H9 (cell line): ENCODE data around the gene MORC2. TPM values are rescaled to one million over a fixed set of nuclear protein-coding genes. Genes with fewer than 3 reads are reported as not detected.

Source experiments
- DNase-seq: peaks from one replicate; pipeline ENCODE4 v3.0.0-alpha.2; 2017
- H2AFZ ChIP-seq: one replicate; pipeline ENCODE4 v1.6.1; 2013; ENCODE audit warnings: mild to moderate bottlenecking, low read length, control low read depth, moderate library complexity
- H2AK5ac ChIP-seq: 2 replicates; pipeline ENCODE4 v1.6.1; 2013; ENCODE audit warnings: low read length, control low read depth, mixed read lengths; ENCODE audit not compliant: insufficient read length
- H2BK120ac ChIP-seq: one replicate; pipeline ENCODE4 v1.6.1; 2013; ENCODE audit warnings: low read depth, mild to moderate bottlenecking, low read length, control low read depth, inconsistent platforms; ENCODE audit not compliant: poor library complexity, severe bottlenecking
- H2BK12ac ChIP-seq: 2 replicates; pipeline ENCODE4 v1.6.1; 2013; ENCODE audit warnings: low read length, control low read depth, mixed read lengths, low read depth; ENCODE audit not compliant: insufficient read length
- H2BK15ac ChIP-seq: 2 replicates; pipeline ENCODE4 v1.6.1; 2013; ENCODE audit warnings: low read depth, low read length, control low read depth
- H2BK20ac ChIP-seq: one replicate; pipeline ENCODE4 v1.6.1; 2013; ENCODE audit warnings: low read depth, mild to moderate bottlenecking, low read length, control low read depth, inconsistent platforms; ENCODE audit not compliant: poor library complexity, severe bottlenecking
- H2BK5ac ChIP-seq: 2 replicates; pipeline ENCODE4 v1.6.1; 2013; ENCODE audit warnings: low read length, control low read depth, mixed read lengths; ENCODE audit not compliant: insufficient read length
- H3K14ac ChIP-seq: 2 replicates; pipeline ENCODE4 v1.6.1; 2013; ENCODE audit warnings: low read length, control low read depth; ENCODE audit not compliant: insufficient read depth
- H3K18ac ChIP-seq: 2 replicates; pipeline ENCODE4 v1.6.1; 2013; ENCODE audit warnings: low read depth, mild to moderate bottlenecking, mixed read lengths, low read length, control low read depth; ENCODE audit not compliant: insufficient read length
- H3K23ac ChIP-seq: 2 replicates; pipeline ENCODE4 v1.6.1; 2013; ENCODE audit warnings: low read length, control low read depth, mixed read lengths, low read depth; ENCODE audit not compliant: insufficient read length
- H3K23me2 ChIP-seq: 2 replicates; pipeline ENCODE4 v1.6.1; 2013; ENCODE audit warnings: low read depth, mild to moderate bottlenecking, mixed read lengths, low read length, control low read depth; ENCODE audit not compliant: insufficient read length, poor library complexity, severe bottlenecking
- H3K27ac ChIP-seq: 2 replicates; pipeline ENCODE4 v1.5.1; 2013; ENCODE audit warnings: low read length, control low read depth, mixed read lengths, low read depth; ENCODE audit not compliant: insufficient read length
- H3K27me3 ChIP-seq: 2 replicates; pipeline ENCODE4 v1.6.1; 2013; ENCODE audit warnings: low read length, control low read depth, inconsistent platforms; ENCODE audit not compliant: insufficient read depth
- H3K4ac ChIP-seq: 2 replicates; pipeline ENCODE4 v1.6.1; 2013; ENCODE audit warnings: low read depth, mild to moderate bottlenecking, control low read depth, inconsistent platforms, low read length, moderate library complexity
- H3K4me1 ChIP-seq: 2 replicates; pipeline ENCODE4 v1.6.1; 2013; ENCODE audit warnings: low read length, control low read depth, inconsistent platforms; ENCODE audit not compliant: insufficient read depth
- H3K4me2 ChIP-seq: 2 replicates; pipeline ENCODE4 v1.6.1; 2013; ENCODE audit warnings: low read length, control low read depth, mixed read lengths; ENCODE audit not compliant: insufficient read length, insufficient read depth
- H3K56ac ChIP-seq: 2 replicates; pipeline ENCODE4 v1.6.1; 2013; ENCODE audit warnings: low read depth, mild to moderate bottlenecking, mixed read lengths, low read length, control low read depth; ENCODE audit not compliant: insufficient read length
- H3K79me1 ChIP-seq: 2 replicates; pipeline ENCODE4 v1.6.1; 2013; ENCODE audit warnings: low read depth, mild to moderate bottlenecking, moderate library complexity, low read length, control low read depth, inconsistent platforms; ENCODE audit not compliant: insufficient read depth, poor library complexity, severe bottlenecking
- H3K79me2 ChIP-seq: 2 replicates; pipeline ENCODE4 v1.6.1; 2013; ENCODE audit warnings: low read length, control low read depth, inconsistent platforms; ENCODE audit not compliant: insufficient read depth
- H3K9ac ChIP-seq: 2 replicates; pipeline ENCODE4 v1.6.1; 2013; ENCODE audit warnings: low read length, control low read depth, mixed read lengths; ENCODE audit not compliant: insufficient read length; ENCODE audit errors: extremely low read depth
- H3K9me3 ChIP-seq: one replicate; pipeline ENCODE4 v1.6.1; 2013; ENCODE audit warnings: low read depth, low read length, inconsistent platforms; ENCODE audit not compliant: control insufficient read depth
- H3T11ph ChIP-seq: one replicate; pipeline ENCODE4 v1.6.1; 2013; ENCODE audit warnings: mild to moderate bottlenecking, low read length, control low read depth, inconsistent platforms
- H4K20me1 ChIP-seq: one replicate; pipeline ENCODE4 v1.6.1; 2013; ENCODE audit not compliant: control insufficient read depth, insufficient read length, insufficient read depth
- H4K5ac ChIP-seq: 2 replicates; pipeline ENCODE4 v1.6.1; 2013; ENCODE audit warnings: low read depth, mild to moderate bottlenecking, mixed read lengths, low read length, control low read depth; ENCODE audit not compliant: insufficient read length
- H4K8ac ChIP-seq: replicated peaks from 2 replicates; pipeline ENCODE4 v1.6.1; 2013; ENCODE audit warnings: low read length, control low read depth, mixed read lengths, low read depth; ENCODE audit not compliant: insufficient read length
- H4K91ac ChIP-seq: 2 replicates; pipeline ENCODE4 v1.6.1; 2013; ENCODE audit warnings: low read depth, mild to moderate bottlenecking, moderate library complexity, mixed read lengths, low read length, control low read depth; ENCODE audit not compliant: insufficient read length
- H3K27ac Mint-ChIP-seq, 3 experiments: 2 replicates in 2 of 3; 3 replicates in 1 of 3; pipeline ENCODE4 v1.8.0; 2020 to 2021; ENCODE audit warnings: mixed read lengths in 3 of 3, mild to moderate bottlenecking in 1 of 3, moderate library complexity in 1 of 3
- H3K27me3 Mint-ChIP-seq: 2 replicates; pipeline ENCODE4 v1.8.0; 2021; ENCODE audit warnings: low read depth, mild to moderate bottlenecking, moderate library complexity, mixed read lengths
- H3K36me3 Mint-ChIP-seq, 3 experiments: 2 replicates in 2 of 3; 3 replicates in 1 of 3; pipeline ENCODE4 v1.8.0; 2020 to 2021; ENCODE audit warnings: low read depth in 3 of 3, mixed read lengths in 3 of 3; ENCODE audit not compliant: insufficient read depth in 1 of 3
- H3K4me1 Mint-ChIP-seq, 2 experiments: 2 replicates each; pipeline ENCODE4 v1.8.0; 2020; ENCODE audit warnings: mixed read lengths in 2 of 2
- H3K4me3 Mint-ChIP-seq, 2 experiments: 2 replicates in 1 of 2; 3 replicates in 1 of 2; pipeline ENCODE4 v1.8.0; 2020 to 2021; ENCODE audit warnings: mild to moderate bottlenecking in 2 of 2, mixed read lengths in 2 of 2, moderate library complexity in 1 of 2
- H3K9me3 Mint-ChIP-seq, 2 experiments: 2 replicates in 1 of 2; 3 replicates in 1 of 2; pipeline ENCODE4 v1.8.0; 2020; ENCODE audit warnings: mild to moderate bottlenecking in 2 of 2, mixed read lengths in 2 of 2, moderate library complexity in 1 of 2
- WGBS: extraction: QIAGEN DNeasy Blood & Tissue Kit; methylation state at CpG from one replicate; pipeline ENCODE4 v1.1.7; 2013; ENCODE audit warnings: missing lambda C conversion rate, low lambda C conversion rate, mixed read lengths; ENCODE audit not compliant: insufficient read length; ENCODE audit errors: extremely low coverage; 5-methylcytosine and 5-hydroxymethylcytosine counted together
- total RNA-seq: library from RNA; stranded (reverse); gene quantifications from 2 replicates; pipeline ENCODE4 v1.2.1, GENCODE V29; 2021
- TF ChIP-seq, protein P1 (sequence below): fragments of 200-600 bp; sonication (generic); conservative IDR thresholded peaks from 3 replicates; pipeline ENCODE4 v1.8.0; 2021; ENCODE audit warnings: antibody characterized with exemption, mild to moderate bottlenecking

The MORC2 gene
- total RNA-seq, 1 experiment from 2014 or later: 37.4 TPM

DNA sequence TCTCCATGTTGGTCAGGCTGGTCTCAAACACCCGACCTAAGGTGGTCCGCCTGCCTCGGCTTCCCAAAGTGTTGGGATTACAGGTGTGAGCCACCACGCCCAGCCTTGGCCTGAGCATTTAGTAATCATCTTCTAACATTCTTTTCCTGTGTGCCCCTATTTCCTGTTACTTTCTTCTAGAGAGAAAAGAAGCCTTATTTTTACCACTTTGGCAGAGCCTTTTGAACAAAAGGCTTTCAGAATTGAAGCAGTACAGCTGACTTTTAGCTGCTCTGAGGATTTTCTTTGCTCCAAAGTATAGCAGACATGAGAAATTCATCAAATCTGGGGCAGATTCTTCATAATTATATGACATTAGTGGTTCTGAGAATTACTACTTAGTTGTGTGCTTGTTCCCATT, 13.4 kb downstream of the MORC2 start:
- no peaks in the 10 kb centered on the region for H3K9me3 ChIP-seq
- Mint-ChIP-seq H3K4me1 (no peaks in the 10 kb centered on the region; a peak in 1 of 4 replicates), H3K27ac (no peak overlapping the region), H3K36me3 (peaks cover 12 to 57% (median 51%) of the 10 kb centered on the region in 3 experiments; a peak in 6 of 7 replicates), H3K27me3 (no peaks in the 10 kb centered on the region), H3K4me3 (no peak overlapping the region), H3K9me3 (no peaks in the 10 kb centered on the region)
- H2BK15ac ChIP-seq: no peak overlapping the region
- H3K79me1 ChIP-seq: no peaks in the 10 kb centered on the region
- H3K4me1 ChIP-seq: no peaks in the 10 kb centered on the region
- no peak overlapping the region for H3K4me2 ChIP-seq
- H2BK12ac ChIP-seq: no peak overlapping the region
- no peak overlapping the region for H2AFZ ChIP-seq
- no peaks in the 10 kb centered on the region for H3K23me2 ChIP-seq
- no peak overlapping the region for H3K23ac ChIP-seq
- no peak overlapping the region for H3K4ac ChIP-seq
- H4K91ac ChIP-seq: no peak overlapping the region
- H2AK5ac ChIP-seq: no peak overlapping the region
- H3K18ac ChIP-seq: no peak overlapping the region
- no peak overlapping the region for H2BK20ac ChIP-seq
- no peak overlapping the region for H3K56ac ChIP-seq
- H3K79me2 ChIP-seq: no peaks in the 10 kb centered on the region; the same call in 1 of the 2 replicates
- H3K27ac ChIP-seq: no peak overlapping the region
- DNase-seq: no peak
- H4K5ac ChIP-seq: no peak overlapping the region
- no peak overlapping the region for H2BK5ac ChIP-seq
- no peaks in the 10 kb centered on the region for H4K20me1 ChIP-seq
- no peak overlapping the region for H3T11ph ChIP-seq
- H3K14ac ChIP-seq: no peak overlapping the region
- no peaks in the 10 kb centered on the region for H3K27me3 ChIP-seq
- no peak overlapping the region for H3K9ac ChIP-seq
- H2BK120ac ChIP-seq: no peak overlapping the region
- TF ChIP-seq, protein P1, sequence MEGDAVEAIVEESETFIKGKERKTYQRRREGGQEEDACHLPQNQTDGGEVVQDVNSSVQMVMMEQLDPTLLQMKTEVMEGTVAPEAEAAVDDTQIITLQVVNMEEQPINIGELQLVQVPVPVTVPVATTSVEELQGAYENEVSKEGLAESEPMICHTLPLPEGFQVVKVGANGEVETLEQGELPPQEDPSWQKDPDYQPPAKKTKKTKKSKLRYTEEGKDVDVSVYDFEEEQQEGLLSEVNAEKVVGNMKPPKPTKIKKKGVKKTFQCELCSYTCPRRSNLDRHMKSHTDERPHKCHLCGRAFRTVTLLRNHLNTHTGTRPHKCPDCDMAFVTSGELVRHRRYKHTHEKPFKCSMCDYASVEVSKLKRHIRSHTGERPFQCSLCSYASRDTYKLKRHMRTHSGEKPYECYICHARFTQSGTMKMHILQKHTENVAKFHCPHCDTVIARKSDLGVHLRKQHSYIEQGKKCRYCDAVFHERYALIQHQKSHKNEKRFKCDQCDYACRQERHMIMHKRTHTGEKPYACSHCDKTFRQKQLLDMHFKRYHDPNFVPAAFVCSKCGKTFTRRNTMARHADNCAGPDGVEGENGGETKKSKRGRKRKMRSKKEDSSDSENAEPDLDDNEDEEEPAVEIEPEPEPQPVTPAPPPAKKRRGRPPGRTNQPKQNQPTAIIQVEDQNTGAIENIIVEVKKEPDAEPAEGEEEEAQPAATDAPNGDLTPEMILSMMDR: no peak
- H4K8ac ChIP-seq: no peak overlapping the region
- WGBS: no CpG with 5 or more reads among the region's 4 CpGs
